ENCODE data around the gene MAST2. TPM values are rescaled to one million over a fixed set of nuclear protein-coding genes. Genes with fewer than 3 reads are reported as not detected.
"Not testable (repeated sequence)": the region's sequence is repeated elsewhere in the genome, so short reads cannot be mapped to it uniquely, and the experiment has no call there.

MAST2 gene
- total RNA-seq, 3 donors from 2014 or later, result 28.0 to 34.4 (median 31.6) TPM

- H3K4me3 ChIP-seq, result no peak overlapping the region
- no peak for TF ChIP-seq POLR2A (IDR thresholded peaks at IDR 0.05)
- TF ChIP-seq, protein P1, sequence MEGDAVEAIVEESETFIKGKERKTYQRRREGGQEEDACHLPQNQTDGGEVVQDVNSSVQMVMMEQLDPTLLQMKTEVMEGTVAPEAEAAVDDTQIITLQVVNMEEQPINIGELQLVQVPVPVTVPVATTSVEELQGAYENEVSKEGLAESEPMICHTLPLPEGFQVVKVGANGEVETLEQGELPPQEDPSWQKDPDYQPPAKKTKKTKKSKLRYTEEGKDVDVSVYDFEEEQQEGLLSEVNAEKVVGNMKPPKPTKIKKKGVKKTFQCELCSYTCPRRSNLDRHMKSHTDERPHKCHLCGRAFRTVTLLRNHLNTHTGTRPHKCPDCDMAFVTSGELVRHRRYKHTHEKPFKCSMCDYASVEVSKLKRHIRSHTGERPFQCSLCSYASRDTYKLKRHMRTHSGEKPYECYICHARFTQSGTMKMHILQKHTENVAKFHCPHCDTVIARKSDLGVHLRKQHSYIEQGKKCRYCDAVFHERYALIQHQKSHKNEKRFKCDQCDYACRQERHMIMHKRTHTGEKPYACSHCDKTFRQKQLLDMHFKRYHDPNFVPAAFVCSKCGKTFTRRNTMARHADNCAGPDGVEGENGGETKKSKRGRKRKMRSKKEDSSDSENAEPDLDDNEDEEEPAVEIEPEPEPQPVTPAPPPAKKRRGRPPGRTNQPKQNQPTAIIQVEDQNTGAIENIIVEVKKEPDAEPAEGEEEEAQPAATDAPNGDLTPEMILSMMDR (IDR thresholded peaks at IDR 0.05), result no peak
- TF ChIP-seq POLR2AphosphoS5 (IDR thresholded peaks at IDR 0.05), result no peak
- no peak for DNase-seq (ENCODE audit: low spot score in 2 of 2)
- H3K4me1 ChIP-seq, result no peaks in the 10 kb centered on the region
- no peaks in the 10 kb centered on the region for H3K27me3 ChIP-seq
- H3K36me3 ChIP-seq, result no peaks in the 10 kb centered on the region
- peaks cover 0 to 5% of the 10 kb centered on the region in 2 donors for H3K9me3 ChIP-seq
- intact Hi-C loops (cut with DNase I; ENCODE audit: low total_unique reads), result no loop called here
- no peak overlapping the region for H3K27ac ChIP-seq
Measured at GRCh38 chr1:45850017-45850416, 46.6 kb downstream of the MAST2 start.

GRCh38 chr1:45854724-45855123 lies 51.3 kb downstream of the MAST2 start:
- no peaks in the 10 kb centered on the region for H3K27me3 ChIP-seq
- TF ChIP-seq, protein P1 (IDR thresholded peaks at IDR 0.05), result no peak
- TF ChIP-seq POLR2AphosphoS5 (IDR thresholded peaks at IDR 0.05) (no peak), POLR2A (IDR thresholded peaks at IDR 0.05) (no peak)
- intact Hi-C loops (cut with DNase I; ENCODE audit: low total_unique reads), result no loop called here

DNA sequence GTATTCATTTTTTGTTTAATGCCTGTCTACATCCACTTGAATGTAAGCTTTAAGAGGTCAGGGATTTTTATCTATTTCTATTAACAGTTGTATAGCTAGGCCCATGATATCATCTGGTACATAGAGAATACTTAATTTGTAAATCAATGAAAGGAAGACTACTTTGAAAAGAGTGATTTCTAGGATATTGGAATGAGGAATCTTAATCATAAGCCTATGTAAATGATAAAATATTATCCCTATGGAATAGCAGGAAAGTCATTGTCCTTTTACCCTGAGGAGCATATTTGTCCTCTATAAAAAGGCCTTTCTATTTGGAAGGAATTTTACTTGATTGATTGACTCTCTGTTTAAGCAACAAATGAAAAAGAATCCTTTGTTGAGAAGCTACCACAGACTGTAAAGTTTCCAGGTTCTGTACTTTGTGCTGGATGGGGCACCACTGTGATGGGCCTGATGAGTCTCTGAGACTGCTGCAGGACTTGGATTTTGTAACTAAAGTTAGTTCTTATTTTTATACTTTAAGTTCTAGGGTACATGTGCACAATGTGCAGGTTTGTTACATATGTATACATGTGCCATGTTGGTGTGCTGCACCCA lies 53.8 kb downstream of the MAST2 start:
- H3K9me3 ChIP-seq, result no peaks in the 10 kb centered on the region
- DNase-seq (ENCODE audit: low spot score in 2 of 2), result no peak
- intact Hi-C loops (cut with DNase I; ENCODE audit: low total_unique reads), result no loop called here
- H3K36me3 ChIP-seq, result no peaks in the 10 kb centered on the region
- no peaks in the 10 kb centered on the region for H3K4me1 ChIP-seq
- H3K27ac ChIP-seq, result no peak overlapping the region
- H3K27me3 ChIP-seq, result no peaks in the 10 kb centered on the region
- TF ChIP-seq, protein P1 (IDR thresholded peaks at IDR 0.05), result no peak
- no peak for TF ChIP-seq POLR2AphosphoS5 (IDR thresholded peaks at IDR 0.05)
- no peak for TF ChIP-seq POLR2A (IDR thresholded peaks at IDR 0.05)
- H3K4me3 ChIP-seq, result no peak overlapping the region

More at GRCh38 chr1:45854724-45855123, 51.3 kb downstream of the MAST2 start:
- Histone ChIP-seq H3K4me1 (no peaks in the 10 kb centered on the region), H3K4me3 (no peak overlapping the region), H3K9me3 (peaks cover 0 to 5% of the 10 kb centered on the region in 2 donors), H3K36me3 (no peaks in the 10 kb centered on the region), H3K27ac (no peak overlapping the region)
- DNase-seq (ENCODE audit: low spot score in 2 of 2), result no peak

DNA sequence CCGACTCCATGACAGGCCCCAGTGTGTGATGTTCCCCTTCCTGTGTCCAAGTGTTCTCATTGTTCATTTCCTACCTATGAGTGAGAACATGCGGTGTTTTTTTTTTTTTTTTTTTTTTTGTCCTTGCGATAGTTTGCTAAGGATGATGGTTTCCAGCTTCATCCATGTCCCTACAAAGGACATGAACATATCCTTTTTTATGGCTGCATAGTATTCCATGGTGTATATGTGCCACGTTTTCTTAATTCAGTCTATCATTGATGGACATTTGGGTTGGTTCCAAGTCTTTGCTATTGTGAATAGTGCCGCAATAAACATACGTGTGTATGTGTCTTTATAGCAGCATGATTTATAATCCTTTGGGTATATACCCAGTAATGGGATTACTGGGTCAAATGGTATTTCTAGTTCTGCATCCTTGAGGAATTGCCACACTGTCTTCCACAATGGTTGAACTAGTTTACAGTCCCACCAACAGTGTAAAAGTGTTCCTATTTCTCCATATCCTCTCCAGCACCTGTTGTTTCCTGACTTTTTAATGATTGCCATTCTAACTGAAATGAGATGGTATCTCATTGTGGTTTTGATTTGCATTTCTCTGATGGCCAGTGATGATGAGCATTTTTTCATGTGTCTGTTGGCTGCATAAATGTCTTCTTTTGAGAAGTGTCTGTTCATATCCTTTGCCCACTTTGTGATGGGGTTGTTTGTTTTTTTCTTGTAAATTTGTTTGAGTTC lies 54.5 kb downstream of the MAST2 start:
- H3K4me1 ChIP-seq; DNase-seq (ENCODE audit: low spot score in 2 of 2); H3K27ac ChIP-seq; H3K4me3 ChIP-seq; H3K9me3 ChIP-seq; H3K36me3 ChIP-seq; H3K27me3 ChIP-seq; intact Hi-C loops (cut with DNase I; ENCODE audit: low total_unique reads): not testable (repeated sequence)

GRCh38 chr1:45859221-45859620 lies 55.8 kb downstream of the MAST2 start:
- H3K27me3 ChIP-seq, result no peaks in the 10 kb centered on the region
- intact Hi-C loops (cut with DNase I; ENCODE audit: low total_unique reads), result no loop called here
- no peaks in the 10 kb centered on the region for H3K36me3 ChIP-seq
- no peak for TF ChIP-seq POLR2AphosphoS5 (IDR thresholded peaks at IDR 0.05)
- no peak for TF ChIP-seq POLR2A (IDR thresholded peaks at IDR 0.05)
- TF ChIP-seq, protein P1 (IDR thresholded peaks at IDR 0.05), result no peak
- no peak overlapping the region for H3K27ac ChIP-seq
- no peaks in the 10 kb centered on the region for H3K4me1 ChIP-seq
- H3K4me3 ChIP-seq, result no peak overlapping the region
- no peak for DNase-seq (ENCODE audit: low spot score in 2 of 2)
- H3K9me3 ChIP-seq, result no peaks in the 10 kb centered on the region

Measured in breast epithelium (tissue), 4 donors.